ENCODE data around the gene SSH2.
"Not testable (repeated sequence)": the region's sequence is repeated elsewhere in the genome, so short reads cannot be mapped to it uniquely, and the experiment has no call there.

Gene SSH2

DNA sequence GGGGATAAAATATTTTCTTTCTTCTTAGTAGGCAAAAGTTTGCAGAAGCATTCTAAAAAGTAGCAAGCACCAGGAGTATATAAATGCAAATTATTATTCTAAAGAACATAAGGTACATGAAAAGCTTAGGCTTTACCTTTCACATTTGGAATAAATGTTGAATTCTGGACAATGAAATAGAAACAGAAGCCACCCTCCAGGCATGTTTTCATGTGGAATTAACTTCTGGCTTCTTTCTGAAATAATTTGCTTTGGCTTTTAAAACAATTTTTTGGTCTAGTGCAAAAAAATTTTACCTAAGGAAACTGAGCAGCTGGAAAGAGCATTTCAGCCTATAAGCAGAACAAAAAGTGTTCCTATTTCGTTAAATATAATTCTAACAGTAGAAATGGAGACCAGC, 197.8 kb downstream of the SSH2 start:
- no peak for DNase-seq

DNA sequence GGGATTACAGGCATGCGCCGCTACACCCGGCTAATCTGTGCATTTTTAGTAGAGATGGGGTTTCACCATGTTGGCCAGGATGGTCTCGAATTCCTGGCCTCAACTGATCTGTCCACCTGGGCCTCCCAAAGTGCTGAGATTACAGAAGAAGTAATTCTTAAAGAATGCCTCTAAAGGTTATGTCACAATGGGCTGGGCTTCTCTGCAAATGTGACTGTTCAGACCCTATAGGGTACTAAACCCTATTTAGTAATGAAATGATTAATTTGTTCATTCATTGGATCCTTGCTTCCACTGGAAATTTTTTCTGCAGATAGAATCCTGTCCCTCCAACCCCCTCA, 198.5 kb downstream of the SSH2 start:
- no peak for DNase-seq

DNA sequence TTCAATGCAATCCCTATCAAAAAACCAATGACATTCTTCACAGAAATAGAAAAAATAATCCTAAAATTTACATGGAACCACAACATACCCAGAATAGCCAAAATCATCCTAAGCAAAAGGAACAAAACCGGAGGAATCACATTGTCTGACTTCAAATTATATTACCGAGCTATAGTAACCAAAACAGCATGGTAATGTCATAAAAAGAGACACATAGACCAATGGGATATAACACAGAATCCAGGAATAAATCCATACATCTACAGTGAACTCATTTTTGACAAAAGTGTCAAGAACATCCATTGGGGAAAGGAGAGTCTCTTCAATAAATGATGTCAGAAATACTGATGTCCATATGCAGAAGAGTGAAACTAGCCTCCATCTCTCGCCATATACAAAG, 201.5 kb downstream of the SSH2 start:
- no peak for DNase-seq

DNA sequence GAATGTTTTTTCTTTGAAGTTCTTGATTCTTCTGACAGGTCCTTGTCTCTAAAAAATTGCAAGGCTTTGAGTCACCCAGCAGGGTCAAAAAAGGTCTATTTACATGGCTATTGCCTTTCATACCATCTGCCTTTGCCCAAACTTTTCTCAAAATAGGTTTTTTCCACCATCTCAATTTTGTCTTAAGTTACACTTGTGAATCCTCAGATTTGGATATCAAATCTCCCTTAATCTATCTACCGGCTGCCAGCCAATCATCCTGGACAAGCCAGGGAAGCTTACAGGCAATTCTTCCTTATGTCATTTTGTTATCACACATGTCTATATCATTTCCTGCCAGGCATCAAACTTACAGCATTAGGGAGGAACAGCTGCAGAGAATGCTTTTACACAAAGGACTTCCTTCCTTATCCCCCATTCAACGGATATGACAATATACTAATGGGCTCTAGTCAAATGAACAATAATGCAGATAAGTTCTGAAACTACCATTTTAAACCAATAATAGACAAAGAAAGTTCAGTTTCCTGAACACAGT, 203.2 kb downstream of the SSH2 start:
- DNase-seq, result no peak

- not testable (repeated sequence) for DNase-seq
Measured at GRCh38 chr17:29725408-29725807, 204.6 kb downstream of the SSH2 start.

DNA sequence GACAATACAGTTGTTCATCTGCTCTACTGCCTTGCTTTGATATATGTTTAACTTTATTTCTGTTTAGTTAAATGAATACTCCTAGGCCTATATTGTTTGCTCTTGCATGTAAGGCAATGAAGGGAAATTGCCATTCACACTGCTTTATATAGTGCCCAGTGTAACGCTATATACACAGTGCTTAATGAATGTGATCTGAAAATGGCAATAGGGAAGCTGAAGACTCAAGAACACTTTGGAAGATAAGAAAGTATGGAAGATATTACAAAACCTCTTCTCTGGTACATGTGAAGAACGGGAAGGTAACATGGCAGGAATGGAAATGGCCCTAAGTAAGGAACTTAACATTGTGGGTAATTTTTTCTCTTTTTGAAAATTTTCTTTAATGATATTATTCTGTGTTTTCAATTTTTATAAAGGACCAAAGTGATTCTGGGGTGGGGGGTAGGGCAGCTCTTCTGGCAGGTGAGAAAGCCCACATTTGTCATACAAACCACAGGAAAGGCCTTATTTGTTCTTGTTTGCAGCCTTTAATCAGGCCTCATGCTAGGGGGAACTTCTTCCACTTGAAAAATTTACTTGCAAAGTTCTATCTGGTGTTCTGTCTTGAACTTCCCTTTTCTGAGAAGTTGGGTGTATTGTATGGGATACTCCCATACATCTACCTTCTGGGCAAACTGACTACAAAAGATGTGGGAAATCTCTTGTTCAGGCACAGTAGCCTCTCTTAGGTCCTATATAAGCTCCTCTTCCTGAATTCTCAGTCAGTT, 206.6 kb downstream of the SSH2 start:
- no peak for DNase-seq

DNA sequence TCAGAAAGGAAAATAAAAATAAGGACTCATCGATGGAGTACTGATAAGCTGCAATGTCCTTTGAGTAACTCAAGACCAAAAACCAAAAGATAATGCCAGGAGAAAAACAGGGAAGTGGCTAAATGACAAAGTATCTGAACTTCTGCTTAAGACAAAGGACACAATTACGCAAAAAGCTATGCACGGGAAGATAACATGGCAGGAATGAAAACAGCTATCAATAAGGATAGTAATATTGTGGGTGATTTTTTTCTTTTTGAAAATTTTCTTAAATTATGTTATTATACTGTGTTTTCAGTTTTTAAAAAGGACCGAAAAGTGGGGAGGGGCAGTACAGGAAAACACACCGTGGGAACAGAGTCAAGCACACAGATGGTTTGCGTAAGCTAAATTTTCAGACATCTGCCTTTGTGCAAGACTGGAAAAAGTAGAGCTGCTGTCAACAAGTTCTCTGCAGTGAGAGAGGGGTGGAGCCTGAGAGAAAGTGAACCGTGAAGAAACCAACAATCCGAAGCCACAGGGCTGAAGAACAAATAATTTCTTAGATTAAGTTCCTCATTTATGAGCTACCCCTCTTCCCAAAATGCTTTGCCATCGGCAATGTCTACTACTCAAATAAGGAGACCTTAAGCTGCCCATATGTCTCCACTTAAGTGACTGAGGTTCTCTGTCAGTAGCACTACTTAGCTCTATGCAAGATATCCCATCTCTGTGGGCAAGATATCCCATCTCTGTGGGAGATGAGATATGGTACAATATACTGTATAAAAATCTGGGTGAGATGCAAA, 207.4 kb downstream of the SSH2 start:
- no peak for DNase-seq

- no peak for DNase-seq
Measured at GRCh38 chr17:29720551-29720950, 209.5 kb downstream of the SSH2 start.

- no peak for DNase-seq
Measured at GRCh38 chr17:29719469-29719868, 210.6 kb downstream of the SSH2 start.

DNA sequence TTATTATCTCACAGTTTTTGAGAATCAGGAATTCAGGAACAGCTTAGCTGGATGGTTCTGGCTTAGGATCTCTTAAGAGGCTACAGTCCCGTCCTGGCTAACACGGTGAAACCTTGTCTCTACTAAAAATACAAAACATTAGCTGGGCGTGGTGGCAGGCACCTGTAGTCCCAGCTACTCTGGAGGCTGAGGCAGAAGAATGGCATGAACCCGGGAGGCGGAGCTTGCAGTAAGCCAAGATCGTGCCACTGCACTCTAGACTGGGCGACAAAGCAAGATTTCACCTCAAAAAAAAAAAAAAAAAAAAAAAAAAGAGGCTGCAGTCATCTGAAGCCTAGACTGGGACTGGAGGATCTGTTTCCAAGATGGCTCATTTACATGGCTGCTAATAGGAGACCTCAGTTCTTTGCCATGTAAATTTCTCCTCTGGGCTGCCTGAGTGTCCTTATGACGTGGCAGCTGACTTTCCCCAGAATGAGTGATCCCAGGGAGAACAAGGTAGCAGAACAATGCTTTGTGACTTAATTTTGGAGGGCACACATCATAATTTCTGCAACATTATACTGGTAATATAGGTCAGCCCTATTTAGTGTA, 211.5 kb downstream of the SSH2 start:
- no peak for DNase-seq

- no peak for DNase-seq
Measured at GRCh38 chr17:29717817-29718216, 212.2 kb downstream of the SSH2 start.

GRCh38 chr17:29716566-29716965, 213.5 kb downstream of the SSH2 start:
- no peak for DNase-seq

- DNase-seq, result no peak
Measured at GRCh38 chr17:29715680-29716079, 214.3 kb downstream of the SSH2 start.

DNA sequence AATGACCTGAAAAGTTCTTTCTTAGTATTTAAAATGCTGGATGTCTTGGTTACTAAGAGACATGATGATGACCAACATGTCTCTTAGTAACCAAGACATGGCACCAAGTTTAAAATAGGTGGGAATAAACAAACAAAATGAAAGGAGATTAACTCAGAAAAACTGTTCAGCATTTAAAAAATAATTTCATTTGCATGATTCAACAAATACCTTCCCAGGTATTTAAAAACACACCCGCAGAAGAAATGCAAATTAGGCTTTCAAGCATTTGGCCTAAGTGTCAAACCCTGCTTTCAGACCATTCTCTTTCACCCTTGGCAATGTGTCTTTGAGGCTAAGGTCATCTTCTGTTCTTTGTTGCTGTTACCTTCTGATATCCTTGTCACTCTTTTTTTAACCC, 215.9 kb downstream of the SSH2 start:
- DNase-seq, result no peak

- DNase-seq, result no peak
Measured at GRCh38 chr17:29713626-29714025, 216.4 kb downstream of the SSH2 start.

DNA sequence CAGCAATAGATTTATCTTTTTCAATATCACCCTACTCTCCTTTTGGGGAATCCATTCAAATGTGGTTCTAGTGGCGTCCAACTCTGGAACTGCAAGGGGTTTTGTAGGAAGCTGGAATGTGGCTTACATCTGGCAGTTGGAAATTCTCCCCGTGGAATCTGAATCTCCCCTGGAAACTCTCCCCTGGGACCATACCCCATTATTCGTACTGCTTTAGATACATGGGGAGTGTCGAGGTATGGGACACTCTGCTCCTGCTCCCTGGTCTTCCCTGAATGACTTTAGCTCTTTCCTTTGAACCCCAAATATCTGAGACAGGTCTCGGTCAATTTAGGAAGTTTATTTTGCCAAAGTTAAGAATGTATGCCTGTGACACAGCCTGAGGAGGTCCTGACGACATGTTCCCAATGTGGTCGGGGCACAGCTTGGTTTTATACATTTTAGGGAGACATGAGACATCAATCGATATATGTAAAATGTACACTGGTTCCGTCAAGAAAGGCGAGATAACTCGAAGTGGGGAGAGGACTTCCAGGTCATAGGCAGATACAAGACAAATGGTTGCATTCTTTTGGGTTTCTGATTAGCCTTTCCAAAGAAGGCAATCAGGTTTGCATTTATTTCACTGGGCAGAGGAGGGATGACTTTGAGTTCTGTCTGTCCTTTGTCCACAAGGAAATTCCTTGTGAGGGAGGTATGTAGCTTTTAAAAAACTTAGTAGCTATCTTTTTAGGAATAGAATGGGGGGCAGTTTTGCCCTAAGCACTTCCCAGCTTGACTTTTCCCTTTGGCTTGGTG, 218.2 kb downstream of the SSH2 start:
- DNase-seq, result no peak

DNA sequence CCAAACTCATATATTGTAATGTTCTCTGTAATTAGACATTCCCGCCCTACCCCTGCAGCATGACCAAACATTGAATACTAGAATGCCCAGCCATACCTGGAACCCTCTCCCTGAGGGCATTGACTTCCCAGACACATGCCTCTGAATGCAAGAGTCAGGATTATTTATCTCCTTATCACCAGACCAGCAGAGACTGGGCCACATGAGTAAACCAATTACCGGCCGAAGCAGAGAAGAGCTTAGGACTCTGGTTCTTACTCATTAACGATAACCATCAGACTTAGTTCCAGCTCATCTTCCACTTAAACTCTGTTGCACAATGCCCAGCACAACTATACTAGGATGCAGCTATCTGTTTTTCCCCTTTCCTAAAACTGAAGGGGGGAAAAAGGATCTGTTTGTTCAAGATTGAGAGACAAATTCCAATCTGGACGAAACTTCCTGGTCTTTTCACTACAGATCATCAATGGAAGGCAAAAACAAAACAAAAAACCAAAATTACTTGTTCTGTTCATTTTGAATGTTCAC, 219.1 kb downstream of the SSH2 start:
- no peak for DNase-seq

DNA sequence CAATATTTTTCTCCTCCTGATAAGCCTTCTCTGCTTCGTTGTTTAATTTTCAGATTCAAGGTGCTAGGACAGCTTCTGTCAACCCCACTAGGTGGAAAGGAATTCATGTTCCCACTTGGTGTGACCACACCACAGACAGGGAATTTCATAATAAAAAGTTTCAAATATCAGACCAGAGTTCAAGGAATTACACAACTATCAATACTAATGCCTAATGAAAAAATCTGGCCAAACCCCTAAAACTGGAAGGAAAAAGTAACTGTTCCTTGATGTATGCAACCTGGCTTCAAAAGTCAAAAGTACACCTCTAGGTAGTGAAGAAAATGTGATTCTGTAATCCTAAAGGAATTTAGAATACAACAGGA, 219.5 kb downstream of the SSH2 start:
- DNase-seq, result no peak

DNA sequence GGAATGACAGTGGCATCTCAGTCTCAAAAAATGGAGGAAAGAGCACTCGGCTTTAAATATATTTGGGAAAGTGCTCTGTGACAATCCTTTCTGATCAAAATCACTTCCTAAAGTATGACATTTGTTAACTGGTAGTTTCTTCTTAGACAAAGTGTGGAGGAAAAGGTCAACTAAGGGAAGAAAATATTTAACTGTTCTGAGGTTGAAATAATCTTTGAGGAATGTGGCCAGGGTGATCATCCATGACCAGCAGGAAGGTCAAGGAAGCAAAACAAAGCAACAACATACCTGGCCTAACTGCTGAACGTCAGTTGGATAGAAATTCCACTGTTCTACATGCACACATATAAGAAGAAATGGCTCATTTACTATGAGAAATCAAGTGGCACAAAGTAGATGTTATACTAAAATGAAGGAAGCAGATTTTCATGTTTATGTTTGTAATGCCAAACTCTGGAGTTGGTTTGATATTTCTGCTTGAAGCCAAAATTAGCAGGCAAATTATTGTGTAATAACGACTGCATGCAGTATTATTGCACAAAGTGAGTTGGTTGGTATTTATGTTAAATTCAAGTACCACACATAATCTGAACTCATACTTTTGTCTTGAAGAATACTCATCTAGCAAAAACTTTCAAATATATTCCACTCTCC, 220.0 kb downstream of the SSH2 start:
- DNase-seq, result no peak

DNA sequence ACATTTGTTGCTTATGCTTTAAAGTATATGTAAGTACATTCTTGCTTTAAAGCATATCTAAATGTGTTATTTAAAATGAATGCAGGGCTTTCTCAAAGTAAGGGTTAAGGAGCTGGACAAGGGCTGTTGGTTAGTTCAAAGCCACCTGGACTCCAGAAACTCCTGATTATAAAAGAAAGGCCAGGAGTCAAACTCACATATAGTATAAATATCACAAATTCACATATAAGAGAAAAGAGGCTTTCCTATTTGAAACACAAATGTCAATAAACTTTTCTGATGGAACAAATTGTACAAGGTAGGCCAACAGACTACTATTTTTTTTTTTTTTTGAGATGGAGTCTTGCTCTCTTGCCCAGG, 222.8 kb downstream of the SSH2 start:
- no peak for DNase-seq

DNA sequence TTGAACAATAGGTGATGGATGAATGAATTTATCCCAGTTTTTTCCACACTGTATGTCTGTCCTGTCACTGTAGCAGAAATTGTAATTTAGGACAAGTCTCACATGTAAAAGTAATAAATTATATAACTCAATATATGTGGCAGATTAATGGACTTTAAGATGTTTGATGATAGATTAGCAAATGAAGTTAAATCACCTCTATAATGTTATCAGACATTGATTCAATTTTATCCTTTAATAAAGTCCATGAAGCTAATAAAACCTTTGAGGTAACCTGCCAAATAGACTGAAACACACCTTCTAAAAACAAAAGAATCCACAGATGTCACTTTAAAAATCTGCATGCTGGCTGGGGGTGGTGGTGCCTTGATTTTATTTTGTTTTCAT, 224.0 kb downstream of the SSH2 start:
- no peak for DNase-seq

DNA sequence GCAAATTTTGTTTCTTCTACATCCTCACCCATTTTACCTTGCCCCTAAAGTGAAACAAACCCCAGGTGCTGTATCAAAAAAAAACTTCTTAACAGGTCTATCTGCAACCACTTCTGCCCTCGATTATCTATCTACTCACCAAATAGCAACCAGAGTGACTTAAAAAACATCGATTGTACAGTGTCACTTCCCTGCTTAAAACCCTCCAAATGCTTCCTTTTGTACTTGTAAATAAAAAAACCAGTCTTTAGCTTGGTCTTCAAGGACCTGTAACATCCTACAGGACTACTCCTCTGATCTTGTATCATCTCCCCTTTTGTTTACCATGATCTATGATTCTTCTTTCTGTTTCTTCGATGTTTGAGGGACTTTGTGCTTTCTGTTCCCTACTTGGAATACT, 224.6 kb downstream of the SSH2 start:
- DNase-seq, result no peak

- no peak for DNase-seq
Measured at GRCh38 chr17:29699283-29699682, 230.7 kb downstream of the SSH2 start.
